Neuronal stem cell (in vitro differentiated cells): ENCODE measurements around the gene RANBP1.
A peak's percentile ranks its signal among the peaks of the same experiment; 100 is the strongest.

Experiments used
- DNase-seq: peaks from one replicate; pipeline ENCODE4 v3.0.0-alpha.2; 2013; ENCODE audit warnings: low spot score
- H2AFZ ChIP-seq: one replicate; pipeline ENCODE4 v1.6.1; 2013; ENCODE audit warnings: mild to moderate bottlenecking, low read length, inconsistent platforms
- H2AK5ac ChIP-seq: 2 replicates; pipeline ENCODE4 v1.6.1; 2013; ENCODE audit warnings: low read depth, mild to moderate bottlenecking, inconsistent platforms, low read length, moderate library complexity, mixed read lengths
- H2BK120ac ChIP-seq: 2 replicates; pipeline ENCODE4 v1.6.1; 2013; ENCODE audit warnings: low read depth, mild to moderate bottlenecking, inconsistent platforms, low read length, moderate library complexity, mixed read lengths
- H2BK12ac ChIP-seq: one replicate; pipeline ENCODE4 v1.6.1; 2013; ENCODE audit warnings: low read length, inconsistent platforms
- H2BK15ac ChIP-seq: 2 replicates; pipeline ENCODE4 v1.6.1; 2013; ENCODE audit warnings: mild to moderate bottlenecking, low read length, inconsistent platforms, mixed read lengths
- H2BK5ac ChIP-seq: one replicate; pipeline ENCODE4 v1.6.1; 2013; ENCODE audit warnings: inconsistent platforms, mild to moderate bottlenecking, low read length, moderate library complexity
- H3K14ac ChIP-seq: one replicate; pipeline ENCODE4 v1.6.1; 2013; ENCODE audit warnings: low read length, inconsistent platforms
- H3K18ac ChIP-seq: 2 replicates; pipeline ENCODE4 v1.6.1; 2013; ENCODE audit warnings: low read length, inconsistent platforms
- H3K23ac ChIP-seq: 2 replicates; pipeline ENCODE4 v1.6.1; 2013; ENCODE audit warnings: low read depth, mild to moderate bottlenecking, mixed read lengths, low read length, inconsistent platforms; ENCODE audit not compliant: poor library complexity
- H3K27ac ChIP-seq: replicated peaks from 3 replicates; pipeline ENCODE4 v1.5.1; 2013; ENCODE audit warnings: low read length, inconsistent platforms
- H3K27me3 ChIP-seq, 3 experiments: 2 replicates each; pipeline ENCODE4 v1.6.1; 2013; ENCODE audit warnings: low read length in 3 of 3, mild to moderate bottlenecking in 2 of 3, inconsistent platforms in 1 of 3, low read depth in 1 of 3, mixed read lengths in 1 of 3, moderate library complexity in 1 of 3; ENCODE audit not compliant: control insufficient read depth in 3 of 3, insufficient read depth in 3 of 3
- H3K36me3 ChIP-seq, 2 donors: replicated peaks in 1 of 2; 2 replicates each; pipeline ENCODE4 v1.6.1; 2013; ENCODE audit warnings: low read length in 2 of 2; ENCODE audit not compliant: control insufficient read depth in 2 of 2, insufficient read depth in 2 of 2
- H3K4ac ChIP-seq: 2 replicates; pipeline ENCODE4 v1.6.1; 2013; ENCODE audit warnings: inconsistent platforms, mild to moderate bottlenecking, low read length, moderate library complexity
- H3K4me1 ChIP-seq, 2 donors: 1 replicate in 1 of 2; 2 replicates in 1 of 2; pipeline ENCODE4 v1.6.1; 2013; ENCODE audit warnings: low read length in 2 of 2, low read depth in 1 of 2; ENCODE audit not compliant: control insufficient read depth in 2 of 2, insufficient read depth in 1 of 2
- H3K4me2 ChIP-seq: one replicate; pipeline ENCODE4 v1.6.1; 2013; ENCODE audit warnings: mild to moderate bottlenecking, low read length, inconsistent platforms; ENCODE audit not compliant: insufficient read depth, poor library complexity, severe bottlenecking
- H3K4me3 ChIP-seq, 2 donors: 2 replicates each; pipeline ENCODE4 v1.5.1; 2013; ENCODE audit warnings: low read length in 2 of 2, mild to moderate bottlenecking in 2 of 2, inconsistent platforms in 1 of 2, moderate library complexity in 1 of 2
- H3K79me1 ChIP-seq: one replicate; pipeline ENCODE4 v1.6.1; 2013; ENCODE audit warnings: low read depth, mild to moderate bottlenecking, inconsistent platforms, low read length, moderate library complexity
- H3K9ac ChIP-seq: one replicate; pipeline ENCODE4 v1.6.1; 2013; ENCODE audit warnings: mild to moderate bottlenecking, low read depth, low read length, inconsistent platforms; ENCODE audit not compliant: poor library complexity
- H3K9me3 ChIP-seq, 2 donors: replicated peaks in 1 of 2; 2 replicates each; pipeline versions ENCODE3 to v1.6.1; 2013; ENCODE audit warnings: low read length in 2 of 2, mild to moderate bottlenecking in 2 of 2, inconsistent platforms in 1 of 2, low read depth in 1 of 2, mixed read lengths in 1 of 2, moderate library complexity in 1 of 2; ENCODE audit not compliant: control insufficient read depth in 2 of 2, insufficient read depth in 1 of 2
- H4K8ac ChIP-seq: one replicate; pipeline ENCODE4 v1.6.1; 2013; ENCODE audit warnings: low read depth, mild to moderate bottlenecking, inconsistent platforms, low read length, moderate library complexity
- H4K91ac ChIP-seq: one replicate; pipeline ENCODE4 v1.6.1; 2013; ENCODE audit warnings: low read length, low read depth, mild to moderate bottlenecking, inconsistent platforms; ENCODE audit not compliant: poor library complexity
- WGBS, 2 donors: extraction: QIAGEN DNeasy Blood & Tissue Kit; methylation state at CpG; one replicate each; pipeline ENCODE4 v1.1.7; 2013; ENCODE audit warnings: missing lambda C conversion rate in 2 of 2, mixed read lengths in 1 of 2; ENCODE audit not compliant: insufficient read length in 2 of 2, insufficient replicate concordance in 1 of 2; ENCODE audit errors: extremely low coverage in 2 of 2; 5-methylcytosine and 5-hydroxymethylcytosine counted together

RANBP1 gene

GRCh38 chr22:20138417-20138738, 22.5 kb downstream of the RANBP1 start:
- Histone ChIP-seq H4K8ac (no peak overlapping the region), H3K9me3 (peaks cover 0 to 2% of the 10 kb centered on the region in 2 donors), H3K27ac (no peak overlapping the region), H2BK120ac (no peak overlapping the region), H2AFZ (no peak overlapping the region), H3K23ac (no peak overlapping the region), H3K4me3 (no peak overlapping the region), H2AK5ac (no peak overlapping the region), H3K18ac (no peak overlapping the region), H4K91ac (no peak overlapping the region), H3K4me2 (no peak overlapping the region), H3K79me1 (peaks cover 30% of the 10 kb centered on the region), H2BK5ac (no peak overlapping the region), H3K36me3 (peaks cover 6 to 10% of the 10 kb centered on the region in 2 donors), H3K27me3 (no peaks in the 10 kb centered on the region), H2BK15ac (no peak overlapping the region), H3K14ac (no peak overlapping the region), H3K4ac (no peak overlapping the region), H3K9ac (no peak overlapping the region), H2BK12ac (no peak overlapping the region), H3K4me1 (peaks cover 0 to 7% of the 10 kb centered on the region in 2 donors)
- WGBS, 2 donors: no CpG with 5 or more reads among the region's 4 CpGs
- no peak for DNase-seq

GRCh38 chr22:20138868-20139267, 23.0 kb downstream of the RANBP1 start:
- H3K79me1 ChIP-seq: peaks cover 30% of the 10 kb centered on the region
- H3K4ac ChIP-seq: no peak overlapping the region
- H2AK5ac ChIP-seq: no peak overlapping the region
- peaks cover 0 to 2% of the 10 kb centered on the region in 2 donors for H3K9me3 ChIP-seq
- H3K4me3 ChIP-seq: no peak overlapping the region
- H3K27ac ChIP-seq: no peak overlapping the region
- no peaks in the 10 kb centered on the region for H3K27me3 ChIP-seq
- H3K36me3 ChIP-seq: peaks cover 6 to 10% of the 10 kb centered on the region in 2 donors
- peak overlapping the region; percentile 3 for H3K9ac ChIP-seq
- no peak overlapping the region for H3K18ac ChIP-seq
- peak overlapping the region; percentile 55 for H2BK15ac ChIP-seq
- H2BK120ac ChIP-seq: no peak overlapping the region
- no peak overlapping the region for H4K8ac ChIP-seq
- H2BK12ac ChIP-seq: no peak overlapping the region
- DNase-seq: no peak
- H3K4me2 ChIP-seq: no peak overlapping the region
- peaks cover 0 to 7% of the 10 kb centered on the region in 2 donors for H3K4me1 ChIP-seq
- H2BK5ac ChIP-seq: no peak overlapping the region
- WGBS, 2 donors: no CpG with 5 or more reads among the region's 16 CpGs
- H4K91ac ChIP-seq: no peak overlapping the region
- no peak overlapping the region for H3K14ac ChIP-seq
- peak overlapping the region; percentile 80 for H3K23ac ChIP-seq
- H2AFZ ChIP-seq: no peak overlapping the region

- Histone ChIP-seq H3K23ac (peak overlapping the region; percentile 85), H3K27me3 (no peaks in the 10 kb centered on the region), H4K91ac (no peak overlapping the region), H3K4me3 (peak overlapping the region in 1 of 2 donors; percentile 29), H3K4me1 (peaks cover 0 to 7% of the 10 kb centered on the region in 2 donors), H4K8ac (no peak overlapping the region), H3K14ac (no peak overlapping the region), H2BK15ac (no peak overlapping the region), H2AK5ac (no peak overlapping the region), H2BK12ac (no peak overlapping the region), H3K27ac (no peak overlapping the region), H3K18ac (no peak overlapping the region), H2BK5ac (peak overlapping the region; percentile 82), H2BK120ac (peak overlapping the region; percentile 24), H3K79me1 (peaks cover 26% of the 10 kb centered on the region), H2AFZ (no peak overlapping the region), H3K4me2 (no peak overlapping the region), H3K4ac (no peak overlapping the region), H3K9ac (no peak overlapping the region), H3K9me3 (peaks cover 0 to under 1% of the 10 kb centered on the region in 2 donors), H3K36me3 (peaks cover 6 to 10% of the 10 kb centered on the region in 2 donors)
- no peak for DNase-seq
- WGBS, 2 donors: no CpG with 5 or more reads among the region's 36 CpGs
These were observed 23.6 kb downstream of the RANBP1 start for GRCh38 chr22:20139391-20140106.

GRCh38 chr22:20140107-20140445, 24.2 kb downstream of the RANBP1 start:
- whole genome bisulfite sequencing, 2 donors: no CpG with 5 or more reads among the region's 11 CpGs

More at GRCh38 chr22:20140107-20140445, 24.2 kb downstream of the RANBP1 start:
- H2BK5ac ChIP-seq: peak overlapping the region; percentile 82
- H3K4ac ChIP-seq: no peak overlapping the region
- H4K91ac ChIP-seq: no peak overlapping the region
- H3K27me3 ChIP-seq: no peaks in the 10 kb centered on the region
- H3K36me3 ChIP-seq: peaks cover 6 to 10% of the 10 kb centered on the region in 2 donors
- H3K9ac ChIP-seq: no peak overlapping the region
- no peak overlapping the region for H3K18ac ChIP-seq
- H3K4me3 ChIP-seq: peak overlapping the region in 1 of 2 donors; percentile 29
- no peak overlapping the region for H2AFZ ChIP-seq
- no peak overlapping the region for H3K27ac ChIP-seq
- H3K14ac ChIP-seq: no peak overlapping the region
- DNase-seq: no peak
- peak overlapping the region; percentile 85 for H3K23ac ChIP-seq
- no peak overlapping the region for H2AK5ac ChIP-seq
- peak overlapping the region; percentile 22 for H2BK12ac ChIP-seq
- H2BK15ac ChIP-seq: no peak overlapping the region
- no peak overlapping the region for H4K8ac ChIP-seq
- peak overlapping the region; percentile 24 for H2BK120ac ChIP-seq
- H3K79me1 ChIP-seq: peaks cover 26% of the 10 kb centered on the region
- H3K4me2 ChIP-seq: no peak overlapping the region
- peaks cover 0 to 7% of the 10 kb centered on the region in 2 donors for H3K4me1 ChIP-seq
- no peaks in the 10 kb centered on the region for H3K9me3 ChIP-seq
